Measurements from ENCODE around the gene IFNE.

Gene IFNE

GRCh38 chr9:21473236-21473635 is 8.9 kb downstream of the IFNE start:
- DNase-seq (ENCODE audit: low spot score), result no peak
- in situ Hi-C loops (cut with MboI; ENCODE audit: low sequenced_read_pairs, unreplicated experiment), result no loop called here
- TF ChIP-seq, protein P1, sequence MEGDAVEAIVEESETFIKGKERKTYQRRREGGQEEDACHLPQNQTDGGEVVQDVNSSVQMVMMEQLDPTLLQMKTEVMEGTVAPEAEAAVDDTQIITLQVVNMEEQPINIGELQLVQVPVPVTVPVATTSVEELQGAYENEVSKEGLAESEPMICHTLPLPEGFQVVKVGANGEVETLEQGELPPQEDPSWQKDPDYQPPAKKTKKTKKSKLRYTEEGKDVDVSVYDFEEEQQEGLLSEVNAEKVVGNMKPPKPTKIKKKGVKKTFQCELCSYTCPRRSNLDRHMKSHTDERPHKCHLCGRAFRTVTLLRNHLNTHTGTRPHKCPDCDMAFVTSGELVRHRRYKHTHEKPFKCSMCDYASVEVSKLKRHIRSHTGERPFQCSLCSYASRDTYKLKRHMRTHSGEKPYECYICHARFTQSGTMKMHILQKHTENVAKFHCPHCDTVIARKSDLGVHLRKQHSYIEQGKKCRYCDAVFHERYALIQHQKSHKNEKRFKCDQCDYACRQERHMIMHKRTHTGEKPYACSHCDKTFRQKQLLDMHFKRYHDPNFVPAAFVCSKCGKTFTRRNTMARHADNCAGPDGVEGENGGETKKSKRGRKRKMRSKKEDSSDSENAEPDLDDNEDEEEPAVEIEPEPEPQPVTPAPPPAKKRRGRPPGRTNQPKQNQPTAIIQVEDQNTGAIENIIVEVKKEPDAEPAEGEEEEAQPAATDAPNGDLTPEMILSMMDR (IDR thresholded peaks at IDR 0.05; ENCODE audit: borderline replicate concordance, control extremely low read depth, extremely low read depth, insufficient read depth, missing control alignments), result no peak

DNA sequence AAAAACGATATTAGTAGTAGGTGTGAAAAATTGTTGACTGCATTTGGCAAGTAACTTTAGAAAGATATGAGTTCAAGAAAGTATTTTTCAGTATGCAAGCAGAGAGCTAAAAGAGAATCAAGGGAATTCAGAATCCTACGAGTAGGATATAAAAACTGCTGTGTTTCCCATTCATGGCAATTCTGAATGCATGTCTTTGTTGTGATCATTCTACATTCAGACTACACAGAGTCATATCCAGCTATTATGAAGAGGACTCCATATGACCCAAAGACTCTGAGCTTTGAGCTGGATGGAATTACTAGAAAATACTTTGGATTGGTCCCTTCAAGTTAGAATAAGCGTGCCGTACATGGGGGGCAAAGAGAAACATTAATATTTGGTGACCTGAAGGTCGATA is 12.0 kb downstream of the IFNE start:
- TF ChIP-seq, protein P1 (IDR thresholded peaks at IDR 0.05; ENCODE audit: borderline replicate concordance, control extremely low read depth, extremely low read depth, insufficient read depth, missing control alignments), result no peak
- DNase-seq (ENCODE audit: low spot score), result no peak
- in situ Hi-C loops (cut with MboI; ENCODE audit: low sequenced_read_pairs, unreplicated experiment), result no loop called here

DNA sequence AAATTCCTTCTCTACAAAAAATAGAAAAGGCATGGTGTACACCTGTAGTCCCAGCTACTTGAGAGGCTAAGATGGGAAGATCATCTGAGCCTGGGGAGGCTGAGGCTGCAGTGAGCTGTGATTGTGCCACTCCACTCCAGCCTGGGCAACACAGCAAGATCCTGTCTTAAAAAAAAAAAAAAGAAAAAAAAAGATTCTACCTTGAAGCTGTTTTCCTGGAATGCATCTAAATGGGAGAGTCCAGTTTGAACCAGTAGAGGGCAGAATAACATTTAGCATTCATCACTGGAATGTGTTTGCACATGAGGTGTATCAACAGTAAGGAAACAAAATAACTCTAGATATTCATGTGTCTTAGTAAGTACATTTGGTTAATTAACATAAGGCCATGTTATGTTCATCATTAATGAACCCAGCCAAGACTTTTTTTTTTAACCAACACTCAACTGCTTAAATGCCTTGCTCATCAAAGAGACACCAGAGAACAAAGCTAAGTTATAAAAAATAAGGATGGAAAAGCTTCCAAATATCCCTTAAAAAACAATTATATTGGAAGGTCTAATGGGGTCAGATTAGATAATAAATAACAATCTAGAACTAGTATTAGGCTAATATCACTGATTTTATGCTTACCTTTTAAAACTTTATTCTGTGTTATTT is 16.1 kb downstream of the IFNE start:
- in situ Hi-C loops (cut with MboI; ENCODE audit: low sequenced_read_pairs, unreplicated experiment), result loop anchor here (10.0 kb wide), 1 partner anchor 329 kb away; no protein-coding TSS in a partner anchor
- DNase-seq (ENCODE audit: low spot score), result peak; percentile 39
- TF ChIP-seq, protein P1 (IDR thresholded peaks at IDR 0.05; ENCODE audit: borderline replicate concordance, control extremely low read depth, extremely low read depth, insufficient read depth, missing control alignments), result peak; percentile 72

DNA sequence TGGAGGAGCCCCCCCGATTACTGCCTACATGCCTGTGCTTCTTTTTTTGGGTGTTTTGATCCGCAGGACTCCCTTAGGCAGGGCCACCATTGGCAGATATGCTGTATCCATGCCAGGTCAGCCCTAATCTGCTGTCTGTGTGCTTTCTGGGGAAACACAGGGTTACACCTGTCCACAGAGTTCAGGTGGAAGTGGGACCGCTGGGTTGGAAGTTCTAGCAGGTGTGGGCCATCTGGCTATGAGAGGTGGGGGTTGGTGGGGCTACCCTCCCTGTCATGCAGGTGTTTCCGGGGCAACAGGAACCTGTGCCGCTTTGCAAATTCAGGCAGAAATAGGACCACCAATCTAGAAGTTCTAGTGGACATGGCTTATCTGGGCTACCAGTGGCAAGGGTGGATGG is 17.0 kb downstream of the IFNE start:
- in situ Hi-C loops (cut with MboI; ENCODE audit: low sequenced_read_pairs, unreplicated experiment), result loop anchor here (10.0 kb wide), 1 partner anchor 330 kb away; no protein-coding TSS in a partner anchor

DNA sequence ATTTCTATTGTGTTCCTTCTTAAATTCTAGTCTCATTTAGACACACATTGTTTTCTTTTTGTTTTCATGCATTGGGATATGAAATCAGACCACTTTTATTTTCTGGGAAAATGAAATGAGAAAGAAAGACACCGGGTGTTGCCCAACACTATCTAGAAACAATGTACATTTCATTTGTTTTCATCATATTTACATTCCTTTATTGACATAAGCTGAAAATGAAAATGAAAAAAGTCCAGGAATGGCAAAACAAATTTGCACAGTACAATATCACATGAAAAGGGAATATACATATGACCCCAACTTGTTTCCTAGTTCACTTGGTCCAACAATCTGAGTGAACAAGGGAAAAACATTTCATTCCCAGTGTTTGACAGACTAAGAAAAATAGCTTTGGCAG is 20.7 kb downstream of the IFNE start:
- TF ChIP-seq, protein P1 (IDR thresholded peaks at IDR 0.05; ENCODE audit: borderline replicate concordance, control extremely low read depth, extremely low read depth, insufficient read depth, missing control alignments), result no peak
- in situ Hi-C loops (cut with MboI; ENCODE audit: low sequenced_read_pairs, unreplicated experiment), result loop anchor here (10.0 kb wide), 1 partner anchor 333 kb away; no protein-coding TSS in a partner anchor
- DNase-seq (ENCODE audit: low spot score), result no peak

More for the DNA sequence above, 17.0 kb downstream of the IFNE start:
- TF ChIP-seq, protein P1 (IDR thresholded peaks at IDR 0.05; ENCODE audit: borderline replicate concordance, control extremely low read depth, extremely low read depth, insufficient read depth, missing control alignments), result no peak
- DNase-seq (ENCODE audit: low spot score), result no peak

- TF ChIP-seq, protein P1 (IDR thresholded peaks at IDR 0.05; ENCODE audit: borderline replicate concordance, control extremely low read depth, extremely low read depth, insufficient read depth, missing control alignments), result peak; percentile 66
- peak; percentile 29 for DNase-seq (ENCODE audit: low spot score)
- in situ Hi-C loops (cut with MboI; ENCODE audit: low sequenced_read_pairs, unreplicated experiment), result loop anchor here (10.0 kb wide), 1 partner anchor 131 kb away; no protein-coding TSS in a partner anchor
Measured at GRCh38 chr9:21455320-21455719, 26.8 kb downstream of the IFNE start.

All from GM13976 (cell line).